ENCODE data around the gene MAMLD1. TPM values are rescaled to one million over a fixed set of nuclear protein-coding genes. Genes with fewer than 3 reads are reported as not detected.

MAMLD1 gene
- total RNA-seq, 1 experiment from 2014 or later, result 0.48 TPM

DNA sequence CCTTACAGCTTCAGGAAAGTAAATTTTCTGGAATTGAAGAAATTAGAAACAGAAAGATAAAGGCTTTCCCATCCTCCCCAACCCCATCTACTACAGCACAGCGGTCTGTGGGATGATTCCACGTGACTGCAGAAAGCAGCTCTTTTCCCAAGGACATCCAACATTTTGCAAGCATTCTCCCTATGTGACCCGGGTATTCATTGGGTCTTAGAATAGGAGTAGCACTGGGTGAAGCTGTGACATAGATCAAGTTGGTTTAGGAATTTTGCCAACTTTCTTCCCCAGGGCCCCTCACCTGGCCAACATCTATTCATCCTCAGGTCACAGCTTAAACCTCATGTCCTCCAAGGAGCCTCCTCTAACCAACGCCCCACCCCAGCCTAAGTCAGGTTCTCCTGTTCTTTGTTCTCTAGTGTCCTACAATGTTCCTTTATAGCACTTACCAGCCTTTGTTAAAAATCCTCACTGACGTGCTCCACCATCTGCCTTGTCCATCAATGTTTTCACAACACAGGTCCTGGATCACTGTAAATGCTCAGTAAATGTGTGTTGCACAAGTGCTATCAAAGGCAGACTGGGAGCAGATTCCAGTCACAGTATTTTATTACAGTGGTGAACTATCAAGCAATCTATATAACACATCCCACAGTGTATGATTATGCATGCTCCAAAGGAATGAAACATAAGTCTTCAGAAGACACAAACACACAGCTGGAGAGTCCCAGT is 124.4 kb downstream of the MAMLD1 start:
- H3T11ph ChIP-seq (ENCODE audit: low read length), result no peak overlapping the region
- no peak overlapping the region for H2AFZ ChIP-seq (ENCODE audit: low read length)
- H3K27ac ChIP-seq (ENCODE audit: insufficient read length, low read depth, low read length), result no peak overlapping the region
- no peak overlapping the region for H4K5ac ChIP-seq (ENCODE audit: insufficient read length, low read depth, low read length)
- Mint-ChIP-seq H3K4me3 (no peak overlapping the region), H3K27ac (no peak overlapping the region), H3K36me3 (ENCODE audit: insufficient read depth in 1 of 3, low read depth in 3 of 3) (no peaks in the 10 kb centered on the region), H3K4me1 (peaks cover 0 to 4% of the 10 kb centered on the region in 2 experiments; a peak in 2 of 4 replicates), H3K9me3 (peaks cover 70 to 72% of the 10 kb centered on the region in 2 experiments), H3K27me3 (ENCODE audit: low read depth) (no peaks in the 10 kb centered on the region; the same call in none of the 2 replicates)
- no peak overlapping the region for H3K23ac ChIP-seq (ENCODE audit: insufficient read length, low read depth, low read length)
- no peak overlapping the region for H3K9ac ChIP-seq (ENCODE audit: extremely low read depth, insufficient read length, low read length)
- H2BK20ac ChIP-seq (ENCODE audit: low read depth, low read length, poor library complexity, severe bottlenecking), result no peak overlapping the region
- H3K18ac ChIP-seq (ENCODE audit: insufficient read length, low read depth, low read length), result no peak overlapping the region
- H3K14ac ChIP-seq (ENCODE audit: insufficient read depth, low read length), result no peak overlapping the region
- no peak overlapping the region for H3K56ac ChIP-seq (ENCODE audit: insufficient read length, low read depth, low read length)
- H4K8ac ChIP-seq (replicated peaks; ENCODE audit: insufficient read length, low read depth, low read length), result no peak overlapping the region
- no peaks in the 10 kb centered on the region for H3K9me3 ChIP-seq (ENCODE audit: control insufficient read depth, low read depth, low read length)
- no peaks in the 10 kb centered on the region for H4K20me1 ChIP-seq (ENCODE audit: control insufficient read depth, insufficient read depth, insufficient read length)
- H2BK12ac ChIP-seq (ENCODE audit: insufficient read length, low read depth, low read length), result no peak overlapping the region
- no peak overlapping the region for H2AK5ac ChIP-seq (ENCODE audit: insufficient read length, low read length)
- H3K23me2 ChIP-seq (ENCODE audit: insufficient read length, low read depth, low read length, poor library complexity, severe bottlenecking), result no peaks in the 10 kb centered on the region
- no CpG with 5 or more reads among the region's 5 CpGs for WGBS (ENCODE audit: extremely low coverage, insufficient read length, low lambda C conversion rate)
- no peaks in the 10 kb centered on the region for H3K79me2 ChIP-seq (ENCODE audit: insufficient read depth, low read length)
- no peak overlapping the region for H2BK120ac ChIP-seq (ENCODE audit: low read depth, low read length, poor library complexity, severe bottlenecking)
- H2BK15ac ChIP-seq (ENCODE audit: low read depth, low read length), result no peak overlapping the region
- no peak overlapping the region for H3K4ac ChIP-seq (ENCODE audit: low read depth, low read length)
- H3K4me2 ChIP-seq (ENCODE audit: insufficient read depth, insufficient read length, low read length), result no peak overlapping the region
- no peaks in the 10 kb centered on the region for H3K79me1 ChIP-seq (ENCODE audit: insufficient read depth, low read depth, low read length, poor library complexity, severe bottlenecking)
- H4K91ac ChIP-seq (ENCODE audit: insufficient read length, low read depth, low read length), result no peak overlapping the region
- DNase-seq, result no peak
- TF ChIP-seq, protein P1, sequence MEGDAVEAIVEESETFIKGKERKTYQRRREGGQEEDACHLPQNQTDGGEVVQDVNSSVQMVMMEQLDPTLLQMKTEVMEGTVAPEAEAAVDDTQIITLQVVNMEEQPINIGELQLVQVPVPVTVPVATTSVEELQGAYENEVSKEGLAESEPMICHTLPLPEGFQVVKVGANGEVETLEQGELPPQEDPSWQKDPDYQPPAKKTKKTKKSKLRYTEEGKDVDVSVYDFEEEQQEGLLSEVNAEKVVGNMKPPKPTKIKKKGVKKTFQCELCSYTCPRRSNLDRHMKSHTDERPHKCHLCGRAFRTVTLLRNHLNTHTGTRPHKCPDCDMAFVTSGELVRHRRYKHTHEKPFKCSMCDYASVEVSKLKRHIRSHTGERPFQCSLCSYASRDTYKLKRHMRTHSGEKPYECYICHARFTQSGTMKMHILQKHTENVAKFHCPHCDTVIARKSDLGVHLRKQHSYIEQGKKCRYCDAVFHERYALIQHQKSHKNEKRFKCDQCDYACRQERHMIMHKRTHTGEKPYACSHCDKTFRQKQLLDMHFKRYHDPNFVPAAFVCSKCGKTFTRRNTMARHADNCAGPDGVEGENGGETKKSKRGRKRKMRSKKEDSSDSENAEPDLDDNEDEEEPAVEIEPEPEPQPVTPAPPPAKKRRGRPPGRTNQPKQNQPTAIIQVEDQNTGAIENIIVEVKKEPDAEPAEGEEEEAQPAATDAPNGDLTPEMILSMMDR (conservative IDR thresholded peaks at IDR 0.05), result no peak
- no peak overlapping the region for H2BK5ac ChIP-seq (ENCODE audit: insufficient read length, low read length)
- H3K4me1 ChIP-seq (ENCODE audit: insufficient read depth, low read length), result no peaks in the 10 kb centered on the region
- no peaks in the 10 kb centered on the region for H3K27me3 ChIP-seq (ENCODE audit: insufficient read depth, low read length)
